ENCODE results near the gene CREBBP.

- no peak for TF ChIP-seq POLR2A (IDR thresholded peaks at IDR 0.05; ENCODE audit: low read depth, low read length)
- no peak for TF ChIP-seq TAF1 (IDR thresholded peaks at IDR 0.05; ENCODE audit: borderline replicate concordance, low read depth, low read length)
- no peak for TF ChIP-seq POLR2AphosphoS5 (IDR thresholded peaks at IDR 0.05; ENCODE audit: low read depth, low read length)
Observed at GRCh38 chr16:3735541-3735940, 145.0 kb downstream of the CREBBP start.
